PC-3 (cell line): ENCODE measurements around the gene CLCF1. TPM values are rescaled to one million over a fixed set of nuclear protein-coding genes. Genes with fewer than 3 reads are reported as not detected.
A peak's percentile ranks its signal among the peaks of the same experiment; 100 is the strongest.

Experiments
- ATAC-seq: fragments of 200-7000 bp; cut with Tn5 transposase; 2 replicates; pipeline ENCODE4 v1.9.1; 2020; ENCODE audit warnings: mild to moderate bottlenecking, moderate library complexity
- BruUV-seq: library from RNA; stranded (reverse); fragments of 400-500 nt; replicated peaks from 2 replicates; lab custom pipeline; 2021; lab: Mats Ljungman, UMichigan
- CTCF ChIA-PET: fragments of 300-600 bp; sonication (Branson Sonifier 250); formaldehyde crosslinking; loops from one replicate; lab custom pipeline; 2022; ENCODE audit warnings: antibody characterized with exemption; lab: Charles Lee
- POLR2A ChIA-PET: fragments of 300-600 bp; sonication (Branson Sonifier 250); formaldehyde crosslinking; loops from one replicate; lab custom pipeline; 2022; ENCODE audit warnings: antibody characterized with exemption; ENCODE audit not compliant: unreplicated experiment; lab: Charles Lee
- DNase-seq: peaks from one replicate; pipeline ENCODE4 v3.0.0-alpha.2; 2015
- H2AFZ ChIP-seq: fragments of 300-600 bp; sonication (generic); 2 replicates; pipeline ENCODE4 v1.6.0; 2016; ENCODE audit warnings: antibody characterized with exemption, low read length
- H3F3A ChIP-seq: fragments of 300-600 bp; sonication (generic); one replicate; pipeline ENCODE4 v1.6.0; 2017; ENCODE audit warnings: antibody characterized with exemption, low read length, control low read depth, mild to moderate bottlenecking; ENCODE audit not compliant: unreplicated experiment
- H3K27ac ChIP-seq: fragments of 300-600 bp; sonication (generic); 2 replicates; pipeline ENCODE4 v1.5.1; 2016; ENCODE audit warnings: mild to moderate bottlenecking, low read length
- H3K27me3 ChIP-seq: fragments of 300-600 bp; sonication (generic); 2 replicates; pipeline ENCODE4 v1.6.1; 2016; ENCODE audit warnings: low read length, mixed read lengths
- H3K36me3 ChIP-seq: fragments of 300-600 bp; sonication (generic); 2 replicates; pipeline ENCODE4 v1.6.1; 2016; ENCODE audit warnings: low read depth, mixed run types, low read length, mixed read lengths
- H3K4me1 ChIP-seq: fragments of 300-600 bp; sonication (generic); 2 replicates; pipeline ENCODE4 v1.5.1; 2016; ENCODE audit warnings: low read length; ENCODE audit not compliant: insufficient read depth
- H3K4me2 ChIP-seq: fragments of 300-600 bp; sonication (generic); 2 replicates; pipeline ENCODE4 v1.6.0; 2016; ENCODE audit warnings: low read length
- H3K4me3 ChIP-seq: fragments of 300-600 bp; sonication (generic); 2 replicates; pipeline ENCODE4 v1.5.1; 2016; ENCODE audit warnings: mild to moderate bottlenecking, low read length, mixed read lengths
- H3K79me2 ChIP-seq: fragments of 300-600 bp; sonication (generic); 2 replicates; pipeline ENCODE4 v1.6.1; 2017; ENCODE audit warnings: low read length, mixed read lengths
- H3K9ac ChIP-seq: fragments of 300-600 bp; sonication (generic); 2 replicates; pipeline ENCODE4 v1.6.0; 2016; ENCODE audit warnings: mild to moderate bottlenecking, low read length
- H3K9me2 ChIP-seq: fragments of 300-600 bp; sonication (generic); replicated peaks from 2 replicates; pipeline ENCODE4 v1.6.1; 2016; ENCODE audit warnings: mixed run types, low read length, mixed read lengths
- H3K9me3 ChIP-seq: fragments of 300-600 bp; sonication (generic); 2 replicates; pipeline ENCODE4 v1.6.1; 2016; ENCODE audit warnings: low read length, mixed read lengths
- H4K20me1 ChIP-seq: fragments of 300-600 bp; sonication (generic); 2 replicates; pipeline ENCODE4 v1.6.1; 2016; ENCODE audit warnings: low read length, mixed read lengths
- EZH2 ChIP-seq: fragments of 300-600 bp; sonication (generic); IDR thresholded peaks from one replicate; pipeline ENCODE4 v1.6.1; 2017; ENCODE audit warnings: antibody characterized with exemption, mild to moderate bottlenecking, low read length; ENCODE audit not compliant: unreplicated experiment
- EZH2phosphoT487 ChIP-seq: fragments of 300-600 bp; sonication (generic); IDR thresholded peaks from 2 replicates; pipeline ENCODE4 v1.6.1; 2018; ENCODE audit warnings: mild to moderate bottlenecking, antibody characterized with exemption, low read length, borderline replicate concordance
- intact Hi-C: fragments of 100-400 bp; cut with micrococcal nuclease; formaldehyde crosslinking; loops from 2 replicates; pipeline ENCODE4 v1.9.0; 2023
- total RNA-seq: library from RNA; depleted of rRNA; stranded (reverse); fragments of >200 nt; gene quantifications from 2 replicates; pipeline ENCODE4 v1.2.3, GENCODE V29; 2014
- TF ChIP-seq, protein P1 (sequence below): fragments of 300-600 bp; sonication (generic); conservative IDR thresholded peaks from 2 replicates; pipeline ENCODE4 v1.5.1; 2017; ENCODE audit warnings: antibody characterized with exemption, low read depth, mild to moderate bottlenecking, low read length

The CLCF1 gene
- total RNA-seq, 1 experiment from 2014 or later: 48.3 TPM

DNA sequence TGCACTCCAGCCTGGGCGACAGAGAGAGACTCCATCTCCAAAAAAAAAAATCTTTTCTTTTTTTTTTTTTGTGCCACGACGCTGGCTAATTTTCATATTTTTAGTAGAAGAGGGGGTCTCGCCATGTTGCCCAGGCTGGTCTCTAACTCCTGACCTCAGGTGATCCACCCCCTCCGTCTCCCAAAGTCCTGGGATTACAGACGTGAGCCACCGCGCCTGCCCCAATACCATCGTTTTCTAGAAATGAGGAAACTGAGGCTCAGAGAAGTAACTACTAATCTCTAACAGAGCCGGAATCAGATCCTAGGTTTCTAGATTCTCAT, 56.6 kb downstream of the CLCF1 start:
- intact Hi-C loops: loop anchor here (1.0 to 5.0 kb wide), 5 partner anchors 29 to 235 kb away; no protein-coding TSS in a partner anchor
- TF ChIP-seq EZH2phosphoT487: no peak
- no peak for TF ChIP-seq EZH2
- TF ChIP-seq, protein P1, sequence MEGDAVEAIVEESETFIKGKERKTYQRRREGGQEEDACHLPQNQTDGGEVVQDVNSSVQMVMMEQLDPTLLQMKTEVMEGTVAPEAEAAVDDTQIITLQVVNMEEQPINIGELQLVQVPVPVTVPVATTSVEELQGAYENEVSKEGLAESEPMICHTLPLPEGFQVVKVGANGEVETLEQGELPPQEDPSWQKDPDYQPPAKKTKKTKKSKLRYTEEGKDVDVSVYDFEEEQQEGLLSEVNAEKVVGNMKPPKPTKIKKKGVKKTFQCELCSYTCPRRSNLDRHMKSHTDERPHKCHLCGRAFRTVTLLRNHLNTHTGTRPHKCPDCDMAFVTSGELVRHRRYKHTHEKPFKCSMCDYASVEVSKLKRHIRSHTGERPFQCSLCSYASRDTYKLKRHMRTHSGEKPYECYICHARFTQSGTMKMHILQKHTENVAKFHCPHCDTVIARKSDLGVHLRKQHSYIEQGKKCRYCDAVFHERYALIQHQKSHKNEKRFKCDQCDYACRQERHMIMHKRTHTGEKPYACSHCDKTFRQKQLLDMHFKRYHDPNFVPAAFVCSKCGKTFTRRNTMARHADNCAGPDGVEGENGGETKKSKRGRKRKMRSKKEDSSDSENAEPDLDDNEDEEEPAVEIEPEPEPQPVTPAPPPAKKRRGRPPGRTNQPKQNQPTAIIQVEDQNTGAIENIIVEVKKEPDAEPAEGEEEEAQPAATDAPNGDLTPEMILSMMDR: no peak
- Histone ChIP-seq H3K36me3 (no peaks in the 10 kb centered on the region), H3K4me2 (peak overlapping the region; percentile 99), H2AFZ (peak overlapping the region; percentile 84), H3K4me1 (peaks cover 30% of the 10 kb centered on the region), H3F3A (peaks cover 5% of the 10 kb centered on the region), H3K4me3 (peak overlapping the region; percentile 75), H3K79me2 (peaks cover 21% of the 10 kb centered on the region), H3K27ac (peak overlapping the region; percentile 78), H3K9me2 (no peaks in the 10 kb centered on the region), H3K27me3 (no peaks in the 10 kb centered on the region), H3K9ac (peak overlapping the region; percentile 80), H4K20me1 (no peaks in the 10 kb centered on the region), H3K9me3 (no peaks in the 10 kb centered on the region)
- no peak for ATAC-seq
- no peak for DNase-seq
- ChIA-PET CTCF (interaction anchor here (0.6 to 2.0 kb wide), 8 partner anchors 14 to 295 kb away, joined by 3 to 25 read pairs (median 6); partner anchors contain the start of gene SSH3), POLR2A (interaction anchor here (0.6 to 0.8 kb wide), 2 partner anchors 14 to 1797 kb away, joined by 3 to 5 read pairs; no protein-coding TSS in a partner anchor)
- BruUV-seq: no TSS peak

DNA sequence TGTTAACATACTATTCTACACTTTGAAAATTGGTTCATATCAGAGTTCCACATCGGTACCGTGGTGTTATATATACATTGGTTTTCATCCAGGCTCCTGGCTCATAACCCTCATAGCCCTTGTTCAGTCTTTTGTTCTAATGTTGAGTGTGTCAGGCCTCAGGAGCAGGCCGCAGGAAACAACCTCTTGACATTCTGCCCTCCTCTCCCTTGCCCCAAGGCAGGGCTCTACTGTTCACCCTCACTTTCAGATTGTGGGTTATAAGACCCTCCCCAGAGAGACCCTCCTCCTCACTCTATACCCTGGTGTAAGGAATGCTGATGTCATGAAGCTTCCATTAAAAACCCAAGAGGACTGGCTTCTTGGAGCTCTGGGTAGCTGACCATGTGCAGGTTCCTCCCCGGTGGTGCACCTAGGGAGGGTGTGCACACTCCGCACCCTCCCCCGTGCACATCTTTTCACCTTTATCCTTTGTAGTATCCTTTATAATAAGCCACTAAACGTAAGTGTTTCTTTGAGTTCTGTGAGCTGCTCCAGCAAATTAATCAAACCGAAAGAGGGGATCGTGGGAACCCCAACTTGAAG, 58.0 kb downstream of the CLCF1 start:
- no TSS peak for BruUV-seq
- no peak overlapping the region for H3K27ac ChIP-seq
- no peak overlapping the region for H2AFZ ChIP-seq
- DNase-seq (no peak), ATAC-seq (no peak)
- no peak overlapping the region for H3K4me2 ChIP-seq
- H3K9me2 ChIP-seq: no peaks in the 10 kb centered on the region
- peaks cover 21% of the 10 kb centered on the region for H3K79me2 ChIP-seq
- intact Hi-C loops: loop anchor here (5.0 kb wide), 1 partner anchor 233 kb away; no protein-coding TSS in a partner anchor
- H3K36me3 ChIP-seq: no peaks in the 10 kb centered on the region
- H3K9me3 ChIP-seq: no peaks in the 10 kb centered on the region
- TF ChIP-seq EZH2phosphoT487 (no peak), EZH2 (no peak)
- TF ChIP-seq, protein P1: no peak
- H3K9ac ChIP-seq: no peak overlapping the region
- CTCF ChIA-PET: no interaction called here
- H3K27me3 ChIP-seq: no peaks in the 10 kb centered on the region
- no peak overlapping the region for H3K4me3 ChIP-seq
- peaks cover 5% of the 10 kb centered on the region for H3F3A ChIP-seq
- H3K4me1 ChIP-seq: peaks cover 35% of the 10 kb centered on the region
- POLR2A ChIA-PET: interaction anchor here (0.6 kb wide), 1 partner anchor 150 kb away, joined by 3 read pairs; no protein-coding TSS in a partner anchor
- no peaks in the 10 kb centered on the region for H4K20me1 ChIP-seq

DNA sequence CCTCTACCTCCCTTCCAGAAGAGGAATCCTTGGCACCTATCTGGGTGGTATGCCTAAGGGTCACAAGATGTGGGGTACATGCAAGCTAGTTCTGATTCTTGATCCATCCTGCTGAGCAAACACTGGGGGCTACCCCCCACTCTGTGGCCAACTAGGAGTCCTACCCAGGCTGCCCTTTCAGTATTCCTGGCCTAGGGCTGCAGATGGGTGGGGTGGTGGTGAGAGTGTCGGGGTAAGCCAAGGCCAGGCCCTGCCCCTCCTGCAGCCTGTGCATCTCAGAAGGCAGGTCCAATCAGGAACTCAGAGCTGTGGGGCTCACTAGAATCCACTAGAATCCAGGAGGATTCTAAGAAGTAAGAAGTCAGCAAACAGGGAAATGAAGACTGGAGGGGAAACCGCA, 59.2 kb downstream of the CLCF1 start:
- no peaks in the 10 kb centered on the region for H3K27me3 ChIP-seq
- H3K79me2 ChIP-seq: peaks cover 13% of the 10 kb centered on the region
- BruUV-seq: no TSS peak
- H3K4me1 ChIP-seq: peaks cover 33% of the 10 kb centered on the region
- H3K9me2 ChIP-seq: no peaks in the 10 kb centered on the region
- H3K4me3 ChIP-seq: no peak overlapping the region
- TF ChIP-seq EZH2: no peak
- TF ChIP-seq, protein P1: no peak
- TF ChIP-seq EZH2phosphoT487: no peak
- ChIA-PET POLR2A (interaction anchor here (0.5 kb wide), 1 partner anchor 244 kb away, joined by 4 read pairs; no protein-coding TSS in a partner anchor), CTCF (no interaction called here)
- intact Hi-C loops: no loop called here
- no peak overlapping the region for H2AFZ ChIP-seq
- no peak overlapping the region for H3K4me2 ChIP-seq
- H3F3A ChIP-seq: peaks cover 5% of the 10 kb centered on the region
- no peak for ATAC-seq
- no peaks in the 10 kb centered on the region for H3K9me3 ChIP-seq
- no peak overlapping the region for H3K27ac ChIP-seq
- DNase-seq: no peak
- no peaks in the 10 kb centered on the region for H4K20me1 ChIP-seq
- no peak overlapping the region for H3K9ac ChIP-seq
- H3K36me3 ChIP-seq: peaks cover 7% of the 10 kb centered on the region; the same call in 1 of the 2 replicates
